Fibroblast of villous mesenchyme (primary cell): Measurements from ENCODE around the gene LRFN4. TPM values are rescaled to one million over a fixed set of nuclear protein-coding genes. Genes with fewer than 3 reads are reported as not detected.
A peak's percentile ranks its signal among the peaks of the same experiment; 100 is the strongest.

ENCODE experiments used
- DNase-seq: peaks from one replicate; pipeline ENCODE4 v3.0.0-alpha.2; 2010; ENCODE audit warnings: low read depth
- H3K4me3 ChIP-seq: 2 replicates; pipeline ENCODE4 v1.5.1; 2011; ENCODE audit warnings: low read depth, mild to moderate bottlenecking, low read length
- total RNA-seq: library from RNA; depleted of rRNA; stranded (reverse); fragments of >200 nt; gene quantifications from 2 replicates; pipeline ENCODE4 v1.2.3, GENCODE V29; 2012
- TF ChIP-seq, protein P1 (sequence below): IDR thresholded peaks from 2 replicates; pipeline ENCODE4 v1.5.1; 2012; ENCODE audit warnings: low read depth, mild to moderate bottlenecking, low read length; ENCODE audit not compliant: insufficient read depth

Gene LRFN4
- total RNA-seq, 1 donor = 9.9 TPM

DNA sequence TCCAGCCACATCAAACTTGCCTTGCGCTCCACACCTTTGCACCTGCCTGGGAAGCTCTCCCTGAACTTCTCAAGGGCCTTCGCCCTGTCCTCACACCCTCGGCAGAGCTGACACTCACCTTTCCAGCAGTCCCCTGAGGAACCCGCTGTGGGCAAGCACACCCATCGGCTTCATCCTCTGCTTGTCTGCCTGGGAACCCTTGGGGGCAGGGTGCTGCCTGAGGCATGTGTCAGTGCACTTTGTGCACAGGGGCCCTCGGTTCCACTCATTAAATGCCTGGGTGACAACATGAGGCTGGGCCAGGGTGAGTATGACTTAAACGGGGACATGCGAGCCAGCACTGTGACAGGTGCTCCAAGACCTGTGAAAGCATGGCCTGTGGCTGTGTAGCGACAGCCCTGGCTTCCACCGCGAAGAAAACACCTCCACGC lies 2.6 kb upstream of the LRFN4 start:
- TF ChIP-seq, protein P1, sequence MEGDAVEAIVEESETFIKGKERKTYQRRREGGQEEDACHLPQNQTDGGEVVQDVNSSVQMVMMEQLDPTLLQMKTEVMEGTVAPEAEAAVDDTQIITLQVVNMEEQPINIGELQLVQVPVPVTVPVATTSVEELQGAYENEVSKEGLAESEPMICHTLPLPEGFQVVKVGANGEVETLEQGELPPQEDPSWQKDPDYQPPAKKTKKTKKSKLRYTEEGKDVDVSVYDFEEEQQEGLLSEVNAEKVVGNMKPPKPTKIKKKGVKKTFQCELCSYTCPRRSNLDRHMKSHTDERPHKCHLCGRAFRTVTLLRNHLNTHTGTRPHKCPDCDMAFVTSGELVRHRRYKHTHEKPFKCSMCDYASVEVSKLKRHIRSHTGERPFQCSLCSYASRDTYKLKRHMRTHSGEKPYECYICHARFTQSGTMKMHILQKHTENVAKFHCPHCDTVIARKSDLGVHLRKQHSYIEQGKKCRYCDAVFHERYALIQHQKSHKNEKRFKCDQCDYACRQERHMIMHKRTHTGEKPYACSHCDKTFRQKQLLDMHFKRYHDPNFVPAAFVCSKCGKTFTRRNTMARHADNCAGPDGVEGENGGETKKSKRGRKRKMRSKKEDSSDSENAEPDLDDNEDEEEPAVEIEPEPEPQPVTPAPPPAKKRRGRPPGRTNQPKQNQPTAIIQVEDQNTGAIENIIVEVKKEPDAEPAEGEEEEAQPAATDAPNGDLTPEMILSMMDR = no peak
- no peak overlapping the region for H3K4me3 ChIP-seq
- DNase-seq = no peak

- no peak overlapping the region for H3K4me3 ChIP-seq
- TF ChIP-seq, protein P1 = no peak
- DNase-seq = no peak
Measured at GRCh38 chr11:66854729-66855211, 2.1 kb upstream of the LRFN4 start.

- TF ChIP-seq, protein P1 = peak; percentile 2
- H3K4me3 ChIP-seq = peak overlapping the region; percentile 65
- peak; percentile 89 for DNase-seq
Measured at GRCh38 chr11:66855574-66856495, 1.0 kb upstream of the LRFN4 start.

GRCh38 chr11:66857234-66857926 lies 516 bp downstream of the LRFN4 start:
- peak overlapping the region; percentile 62 for H3K4me3 ChIP-seq
- TF ChIP-seq, protein P1 = no peak
- DNase-seq = no peak

DNA sequence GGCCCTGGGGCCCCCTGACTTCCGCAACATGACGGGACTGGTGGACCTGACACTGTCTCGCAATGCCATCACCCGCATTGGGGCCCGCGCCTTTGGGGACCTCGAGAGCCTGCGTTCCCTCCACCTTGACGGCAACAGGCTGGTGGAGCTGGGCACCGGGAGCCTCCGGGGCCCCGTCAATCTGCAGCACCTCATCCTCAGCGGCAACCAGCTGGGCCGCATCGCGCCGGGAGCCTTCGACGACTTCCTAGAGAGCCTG lies 992 bp downstream of the LRFN4 start:
- TF ChIP-seq, protein P1 = no peak
- H3K4me3 ChIP-seq = no peak overlapping the region
- no peak for DNase-seq

DNA sequence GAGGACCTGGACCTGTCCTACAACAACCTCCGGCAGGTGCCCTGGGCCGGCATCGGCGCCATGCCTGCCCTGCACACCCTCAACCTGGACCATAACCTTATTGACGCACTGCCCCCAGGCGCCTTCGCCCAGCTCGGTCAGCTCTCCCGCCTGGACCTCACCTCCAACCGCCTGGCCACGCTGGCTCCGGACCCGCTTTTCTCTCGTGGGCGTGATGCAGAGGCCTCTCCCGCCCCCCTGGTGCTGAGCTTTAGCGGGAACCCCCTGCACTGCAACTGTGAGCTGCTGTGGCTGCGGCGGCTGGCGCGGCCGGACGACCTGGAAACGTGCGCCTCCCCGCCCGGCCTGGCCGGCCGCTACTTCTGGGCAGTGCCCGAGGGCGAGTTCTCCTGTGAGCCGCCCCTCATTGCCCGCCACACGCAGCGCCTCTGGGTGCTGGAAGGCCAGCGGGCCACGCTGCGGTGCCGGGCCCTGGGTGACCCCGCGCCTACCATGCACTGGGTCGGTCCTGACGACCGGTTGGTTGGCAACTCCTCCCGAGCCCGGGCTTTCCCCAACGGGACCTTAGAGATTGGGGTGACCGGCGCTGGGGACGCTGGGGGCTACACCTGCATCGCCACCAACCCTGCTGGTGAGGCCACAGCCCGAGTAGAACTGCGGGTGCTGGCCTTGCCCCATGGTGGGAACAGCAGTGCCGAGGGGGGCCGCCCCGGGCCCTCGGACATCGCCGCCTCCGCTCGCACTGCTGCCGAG lies 1.5 kb downstream of the LRFN4 start:
- TF ChIP-seq, protein P1 = no peak
- H3K4me3 ChIP-seq = no peak overlapping the region
- DNase-seq = no peak
